SK-N-MC (cell line): Measurements from ENCODE around the gene SIVA1.

Source experiments
- DNase-seq: peaks from one replicate; pipeline ENCODE4 v3.0.0-alpha.2; 2011; ENCODE audit warnings: low read depth, low spot score
- H3K27ac ChIP-seq: fragments of 200-600 bp; sonication (generic); 2 replicates; pipeline ENCODE4 v1.5.1; 2016; ENCODE audit warnings: mixed run types
- H3K36me3 ChIP-seq: fragments of 200-600 bp; sonication (generic); 2 replicates; pipeline ENCODE4 v1.6.1; 2017; ENCODE audit warnings: antibody characterized with exemption, low read length, mixed read lengths; ENCODE audit not compliant: insufficient read depth
- H3K4me3 ChIP-seq: fragments of 200-600 bp; sonication (generic); 2 replicates; pipeline ENCODE4 v1.5.1; 2016
- H3K9ac ChIP-seq: fragments of 200-600 bp; sonication (generic); 2 replicates; pipeline ENCODE4 v1.8.0; 2017; ENCODE audit warnings: mixed run types, mixed read lengths; ENCODE audit not compliant: insufficient read length
- H3K9me3 ChIP-seq: fragments of 200-600 bp; sonication (generic); 2 replicates; pipeline ENCODE4 v1.6.1; 2017; ENCODE audit warnings: low read depth, mild to moderate bottlenecking, antibody characterized with exemption, low read length, moderate library complexity, mixed read lengths
- EZH2 ChIP-seq: fragments of 200-600 bp; sonication (generic); IDR thresholded peaks from one replicate; pipeline ENCODE4 v1.6.1; 2017; ENCODE audit warnings: antibody characterized with exemption
- FOXP2 ChIP-seq: optimal IDR thresholded peaks from 2 replicates; pipeline ENCODE3; 2011; ENCODE audit warnings: mild to moderate bottlenecking, moderate library complexity; ENCODE audit not compliant: insufficient read depth; ENCODE audit errors: extremely low read length, control extremely low read depth
- POLR2AphosphoS5 ChIP-seq: IDR thresholded peaks from 2 replicates; pipeline ENCODE4 v1.6.1; 2012; ENCODE audit warnings: mild to moderate bottlenecking, low read depth, low read length, borderline replicate concordance

The SIVA1 gene

DNA sequence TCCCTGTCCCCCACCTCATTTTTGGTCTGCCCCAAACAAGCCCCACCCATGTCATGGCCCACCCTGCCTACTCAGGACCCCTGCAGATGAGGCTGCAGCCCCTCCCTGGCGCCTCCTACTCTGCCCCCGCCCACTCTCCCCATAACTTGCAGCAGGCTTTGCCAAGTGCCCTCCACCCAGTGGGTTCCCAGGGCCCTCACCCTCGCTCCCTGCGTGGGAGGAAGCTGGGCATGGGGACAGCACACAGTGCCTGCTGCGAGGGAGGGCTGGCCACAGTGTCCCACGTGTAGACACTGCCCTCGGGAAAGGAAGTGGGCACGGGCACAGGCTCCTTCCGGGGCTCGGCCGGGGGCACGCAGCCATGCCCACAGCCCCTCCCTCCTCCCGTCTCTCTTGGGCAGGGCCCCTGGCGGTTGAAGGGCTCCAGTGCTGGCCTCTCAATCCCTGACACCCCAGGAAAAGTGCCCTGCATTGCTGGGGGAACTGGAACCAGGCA is 33.2 kb downstream of the SIVA1 start:
- Histone ChIP-seq H3K9me3 (no peaks in the 10 kb centered on the region), H3K4me3 (no peak overlapping the region), H3K36me3 (no peaks in the 10 kb centered on the region; the same call in 1 of the 2 replicates), H3K27ac (no peak overlapping the region), H3K9ac (no peak overlapping the region)
- TF ChIP-seq POLR2AphosphoS5 (no peak), FOXP2 (no peak), EZH2 (no peak)
- DNase-seq = no peak

DNA sequence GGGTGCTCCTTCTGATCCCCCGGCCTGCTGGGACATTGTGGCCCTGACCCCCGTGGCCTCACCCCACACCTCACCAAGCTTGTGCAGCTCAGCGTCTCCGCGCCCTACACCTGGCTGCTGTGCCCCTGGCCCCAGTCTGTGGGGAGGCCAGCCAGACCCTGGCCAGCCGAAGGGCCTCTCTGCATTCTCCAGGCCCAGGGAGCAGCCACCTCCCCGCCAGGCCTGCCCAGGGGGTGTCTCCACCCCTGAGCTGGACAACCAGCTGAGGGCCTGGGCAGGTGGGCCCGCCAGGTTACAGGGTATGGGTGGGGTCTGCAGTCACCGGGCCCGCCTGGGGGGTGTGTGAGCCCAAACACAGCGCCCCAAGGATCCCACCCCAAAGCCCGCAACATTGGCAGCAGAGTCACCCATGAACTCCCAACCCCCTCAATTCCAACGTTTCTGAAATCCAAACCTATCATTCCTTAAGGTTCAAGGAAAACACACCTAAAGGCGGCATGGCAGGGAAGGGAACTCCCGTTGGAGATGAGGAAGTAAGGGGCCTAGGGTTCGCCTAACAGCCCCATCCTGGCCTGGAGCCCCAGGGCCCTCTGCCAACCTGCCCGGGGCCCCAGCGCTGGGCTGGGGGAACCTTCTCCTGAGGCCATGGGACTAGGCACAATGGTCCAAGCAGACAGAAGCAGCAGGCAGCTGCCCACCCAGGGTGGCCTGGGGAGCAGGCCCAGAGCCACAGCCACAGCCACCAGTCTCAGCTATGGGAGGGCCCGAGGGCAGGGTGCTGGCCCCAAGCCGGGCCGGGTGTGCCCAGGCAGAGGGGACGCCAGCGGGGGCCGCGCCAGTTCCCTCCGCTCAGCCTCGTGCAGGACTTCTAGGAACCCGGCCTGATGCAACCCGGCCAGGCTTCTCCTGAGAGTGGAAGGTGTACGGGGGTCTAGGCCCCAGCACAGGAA is 34.1 kb downstream of the SIVA1 start:
- no peaks in the 10 kb centered on the region; the same call in 1 of the 2 replicates for H3K36me3 ChIP-seq
- H3K9ac ChIP-seq = no peak overlapping the region
- no peaks in the 10 kb centered on the region for H3K9me3 ChIP-seq
- no peak overlapping the region for H3K27ac ChIP-seq
- H3K4me3 ChIP-seq = no peak overlapping the region
- TF ChIP-seq FOXP2 = no peak
- TF ChIP-seq POLR2AphosphoS5 = no peak
- TF ChIP-seq EZH2 = no peak
- DNase-seq = no peak

DNA sequence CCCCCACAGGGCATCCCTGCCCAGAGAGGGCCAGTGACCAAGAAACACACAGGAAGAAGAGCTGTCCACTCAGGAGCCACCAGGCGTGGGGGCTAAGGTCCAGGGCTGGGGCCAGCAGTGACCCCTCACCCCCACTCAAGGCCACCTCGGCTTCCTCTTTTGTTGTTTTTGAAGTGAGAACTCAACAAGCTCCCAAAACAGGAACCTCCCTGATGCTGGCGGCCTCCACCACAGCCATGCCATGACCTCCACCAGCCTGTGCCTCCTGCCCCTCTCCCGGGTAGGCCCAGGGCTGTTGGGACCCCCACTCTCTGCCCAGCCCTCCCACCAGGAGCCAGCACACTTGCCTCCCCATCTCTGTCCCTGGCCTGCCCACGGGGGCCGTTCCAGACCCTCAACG is 34.8 kb downstream of the SIVA1 start:
- Histone ChIP-seq H3K36me3 (no peaks in the 10 kb centered on the region; the same call in 1 of the 2 replicates), H3K27ac (no peak overlapping the region), H3K9me3 (no peaks in the 10 kb centered on the region), H3K4me3 (no peak overlapping the region), H3K9ac (no peak overlapping the region)
- TF ChIP-seq EZH2 (no peak), FOXP2 (no peak), POLR2AphosphoS5 (no peak)
- DNase-seq = no peak

DNA sequence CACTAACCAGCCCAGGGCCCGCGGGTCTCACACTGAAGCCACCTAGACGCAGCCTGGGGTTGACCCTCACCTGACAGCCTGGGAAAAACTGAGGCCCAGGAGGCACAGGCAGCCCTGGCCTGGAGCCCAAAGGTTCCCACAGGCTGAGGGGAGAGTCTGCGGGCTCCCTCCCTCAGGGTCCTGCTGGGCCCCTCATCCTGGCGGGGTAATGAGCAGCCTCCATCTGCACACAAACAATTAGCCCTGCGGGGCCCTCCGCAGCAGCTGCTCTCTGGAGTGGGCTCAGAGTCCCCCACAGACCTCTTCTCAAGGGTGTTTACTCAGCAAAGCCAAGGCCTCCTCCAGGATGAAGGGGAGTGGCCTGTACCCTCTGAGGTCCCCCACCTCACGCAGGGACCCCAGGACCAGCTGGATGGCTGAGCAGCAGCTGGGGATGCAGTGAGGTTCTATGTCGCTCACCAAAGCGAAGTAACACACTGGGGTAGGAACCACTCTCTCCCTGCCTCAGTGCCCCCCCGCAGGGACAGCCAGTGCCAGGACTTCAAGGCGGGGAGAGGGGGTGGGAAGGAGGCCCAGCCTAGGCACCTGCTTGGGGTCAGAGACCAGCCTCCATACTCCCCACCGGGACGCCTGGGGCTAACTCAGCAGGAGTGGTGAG is 35.3 kb downstream of the SIVA1 start:
- TF ChIP-seq POLR2AphosphoS5 = no peak
- Histone ChIP-seq H3K27ac (no peak overlapping the region), H3K9me3 (no peaks in the 10 kb centered on the region), H3K4me3 (no peak overlapping the region), H3K9ac (no peak overlapping the region), H3K36me3 (no peaks in the 10 kb centered on the region; the same call in 1 of the 2 replicates)
- DNase-seq = no peak

DNA sequence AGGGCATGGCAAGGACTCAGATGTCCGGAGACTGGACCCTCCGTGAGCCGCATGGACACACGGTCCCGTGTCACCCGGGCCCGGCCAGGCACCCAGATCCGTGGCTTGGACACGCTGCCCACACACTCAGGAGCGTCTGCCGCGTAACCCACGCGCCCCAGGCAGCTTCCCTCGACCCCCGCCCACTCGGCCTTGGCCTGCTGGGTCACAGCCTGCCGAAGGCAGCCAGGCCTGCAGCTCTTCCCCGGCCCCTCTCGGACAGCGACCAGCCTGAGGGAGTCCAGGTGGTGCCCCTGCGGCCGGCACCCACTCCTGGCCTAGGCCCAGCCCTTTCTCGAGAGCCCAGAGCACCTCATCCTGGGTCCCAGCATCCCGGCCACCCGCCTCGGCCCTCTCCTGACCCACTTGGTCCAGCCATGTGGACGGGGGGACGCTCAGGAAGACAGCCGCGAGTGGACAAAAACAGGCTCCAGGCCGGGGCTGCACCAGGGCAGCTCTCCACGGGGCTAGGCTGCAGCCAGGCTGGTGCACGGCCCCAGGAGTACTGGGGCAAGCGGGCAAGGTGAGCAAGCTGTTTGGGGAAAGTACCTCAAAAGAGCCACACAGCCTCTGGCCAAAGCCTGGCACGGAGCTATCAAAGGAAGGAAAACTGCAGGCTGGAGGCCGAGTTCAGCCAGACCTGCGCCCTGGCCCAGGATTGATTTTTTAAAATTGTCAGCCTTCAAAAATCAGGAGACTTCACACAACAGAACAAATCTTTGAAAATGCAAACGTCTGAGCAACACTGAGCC is 36.1 kb downstream of the SIVA1 start:
- DNase-seq = no peak
- Histone ChIP-seq H3K9me3 (no peaks in the 10 kb centered on the region), H3K4me3 (no peak overlapping the region), H3K27ac (no peak overlapping the region), H3K36me3 (no peaks in the 10 kb centered on the region; the same call in 1 of the 2 replicates), H3K9ac (no peak overlapping the region)
- no peak for TF ChIP-seq POLR2AphosphoS5
- TF ChIP-seq FOXP2 = no peak
- no peak for TF ChIP-seq EZH2

DNA sequence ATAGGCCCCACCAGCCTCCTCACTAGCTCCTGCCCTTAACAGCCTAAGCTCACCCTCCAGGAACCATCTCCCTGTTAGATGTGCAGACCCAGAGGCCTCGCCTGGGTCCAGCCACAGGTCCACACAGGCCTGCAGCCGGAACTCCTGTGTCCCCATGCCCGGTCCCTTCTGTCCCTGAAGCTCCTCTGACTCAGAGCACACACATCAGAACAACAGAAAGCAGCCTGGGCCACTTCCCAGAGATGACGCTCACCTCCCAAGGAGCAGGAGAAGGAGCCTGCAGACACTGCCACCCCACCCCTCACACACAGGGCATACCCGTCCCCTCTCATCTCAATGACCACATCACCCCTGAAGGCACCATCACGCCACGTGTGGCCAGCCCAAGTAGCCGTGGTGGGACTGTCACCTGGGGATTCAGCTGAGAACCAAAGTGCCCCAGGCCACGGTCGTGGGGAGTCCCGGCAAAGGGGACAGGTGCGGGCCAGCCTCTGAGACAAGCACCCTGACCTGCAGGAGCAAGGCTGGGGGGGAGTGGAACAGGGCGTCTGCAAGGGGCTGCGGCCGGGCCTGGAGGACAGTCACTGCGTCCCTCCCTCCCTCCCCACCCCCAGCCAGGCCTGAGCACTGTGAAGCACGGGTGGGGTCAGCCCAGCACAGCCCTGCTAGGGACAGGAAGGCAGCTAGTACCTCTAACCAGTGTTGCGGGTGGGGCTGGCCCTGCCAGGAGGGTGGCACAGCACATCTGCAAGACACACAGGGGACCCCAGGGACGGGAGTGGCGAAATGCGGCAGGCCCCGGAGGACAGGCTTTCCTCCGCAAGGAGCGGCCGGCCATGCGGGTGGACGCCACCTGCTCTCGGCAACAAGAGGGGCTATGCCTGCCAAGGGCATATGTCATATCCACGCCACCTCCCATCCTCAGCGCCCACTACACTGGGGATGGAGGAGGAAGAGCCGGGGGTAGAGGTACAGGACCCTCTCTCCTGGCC is 37.1 kb downstream of the SIVA1 start:
- no peak for DNase-seq
- TF ChIP-seq POLR2AphosphoS5 (no peak), FOXP2 (no peak), EZH2 (no peak)
- no peak overlapping the region for H3K4me3 ChIP-seq
- H3K9me3 ChIP-seq = no peaks in the 10 kb centered on the region
- no peaks in the 10 kb centered on the region; the same call in 1 of the 2 replicates for H3K36me3 ChIP-seq
- no peak overlapping the region for H3K9ac ChIP-seq
- H3K27ac ChIP-seq = no peak overlapping the region

DNA sequence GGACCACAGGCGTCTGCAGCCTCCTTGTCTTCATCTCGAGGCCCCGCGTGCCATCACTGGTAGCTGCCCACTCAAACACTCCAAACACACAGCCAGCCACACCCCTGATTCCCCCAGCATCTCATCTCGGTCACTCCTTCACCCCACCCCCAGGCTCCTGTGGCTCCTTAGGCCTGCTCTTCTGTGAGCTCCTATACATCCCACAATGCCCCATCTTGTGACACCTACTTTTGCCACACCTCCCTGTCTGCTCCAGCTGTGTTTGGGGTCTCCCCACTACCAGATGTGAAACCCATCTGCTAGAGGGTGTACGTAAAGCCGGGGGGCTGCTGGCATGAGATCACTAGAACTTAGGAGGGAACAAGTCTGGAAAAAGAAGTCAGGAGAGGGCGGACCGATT is 38.5 kb downstream of the SIVA1 start:
- TF ChIP-seq POLR2AphosphoS5 (no peak), EZH2 (no peak), FOXP2 (no peak)
- H3K36me3 ChIP-seq = no peaks in the 10 kb centered on the region; the same call in 1 of the 2 replicates
- H3K4me3 ChIP-seq = no peak overlapping the region
- H3K9ac ChIP-seq = no peak overlapping the region
- H3K9me3 ChIP-seq = no peaks in the 10 kb centered on the region
- no peak for DNase-seq
- H3K27ac ChIP-seq = no peak overlapping the region
